GM12878 (cell line): ENCODE measurements around the gene PPP1R15A.

Experiments used
- CREM ChIP-seq: IDR thresholded peaks from 2 replicates; pipeline ENCODE4 v1.6.1; 2014; ENCODE audit warnings: antibody characterized with exemption, low read depth
- EZH2 ChIP-seq: IDR thresholded peaks from 2 replicates; pipeline ENCODE4 v1.6.1; 2012; ENCODE audit warnings: low read depth, mild to moderate bottlenecking, control low read depth, inconsistent platforms, low read length, borderline replicate concordance; ENCODE audit not compliant: control insufficient read depth
- MYC ChIP-seq: IDR thresholded peaks from 2 replicates; pipeline ENCODE4 v1.6.1; 2011; ENCODE audit warnings: mild to moderate bottlenecking, low read length, moderate library complexity, inconsistent platforms; ENCODE audit not compliant: insufficient read depth, insufficient replicate concordance, insufficient read length, severe bottlenecking
- NBN ChIP-seq: fragments of 450-650 bp; IDR thresholded peaks from 2 replicates; pipeline ENCODE4 v1.6.1; 2016
- NFIC ChIP-seq: IDR thresholded peaks from 2 replicates; pipeline ENCODE4 v1.6.1; 2012; ENCODE audit warnings: low read depth, mild to moderate bottlenecking, inconsistent platforms, low read length, moderate library complexity
- POLR2A ChIP-seq: IDR thresholded peaks from 2 replicates; pipeline ENCODE4 v1.6.1; 2011; ENCODE audit warnings: low read depth, mild to moderate bottlenecking, low read length
- RAD21 ChIP-seq: IDR thresholded peaks from 2 replicates; pipeline ENCODE4 v1.6.1; 2011; ENCODE audit warnings: mild to moderate bottlenecking, low read depth, low read length, moderate library complexity; ENCODE audit not compliant: insufficient read depth
- SMC3 ChIP-seq: IDR thresholded peaks from 2 replicates; pipeline ENCODE4 v1.6.1; 2011; ENCODE audit warnings: low read length, improper control_type of control experiment, borderline replicate concordance
- TAF1 ChIP-seq: IDR thresholded peaks from 2 replicates; pipeline ENCODE4 v1.6.1; 2011; ENCODE audit warnings: mild to moderate bottlenecking, low read depth, low read length, borderline replicate concordance
- ZNF217 ChIP-seq: fragments of 450-650 bp; IDR thresholded peaks from 2 replicates; pipeline ENCODE4 v1.6.1; 2017; ENCODE audit warnings: antibody characterized with exemption, mild to moderate bottlenecking
- TF ChIP-seq, protein P1 (sequence below): IDR thresholded peaks from 2 replicates; pipeline ENCODE4 v1.6.1; 2012; ENCODE audit warnings: low read depth, low read length, improper control_type of control experiment
- TF ChIP-seq, protein P2 (sequence below), 3 experiments: IDR thresholded peaks in 2 of 3; conservative IDR thresholded peaks in 1 of 3; 2 replicates each; pipeline ENCODE4 v1.5.1; 2011; ENCODE audit warnings: low read depth in 3 of 3, low read length in 3 of 3, mild to moderate bottlenecking in 3 of 3, control low read depth in 2 of 3, moderate library complexity in 2 of 3, inconsistent platforms in 1 of 3, mixed read lengths in 1 of 3; ENCODE audit not compliant: control insufficient read depth in 2 of 3, insufficient read depth in 1 of 3; ENCODE audit errors: extremely low read depth in 1 of 3

DNA sequence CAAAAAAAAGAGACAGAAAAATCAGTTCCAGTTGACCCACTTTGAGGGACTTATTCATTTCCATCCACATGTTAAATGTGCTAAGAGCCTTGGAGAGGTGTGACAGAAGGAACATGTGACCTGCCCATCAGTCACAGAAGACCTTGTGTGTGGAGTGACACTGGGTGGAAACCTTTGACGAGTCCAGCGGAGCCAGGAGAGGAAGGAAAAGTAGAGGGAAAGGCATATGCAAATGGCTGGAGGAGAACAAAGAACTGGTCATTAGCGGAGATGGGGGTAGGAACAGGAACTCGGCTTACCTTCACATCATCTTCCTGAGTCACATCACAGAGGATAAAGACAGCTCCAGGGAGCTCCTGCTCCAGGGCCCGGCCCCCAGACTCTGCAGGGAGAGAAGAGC lies 38.2 kb upstream of the PPP1R15A start:
- TF ChIP-seq NBN (no peak), RAD21 (no peak), TAF1 (no peak), POLR2A (no peak), CREM (no peak), ZNF217 (no peak), EZH2 (no peak), NFIC (no peak), MYC (no peak), SMC3 (no peak)
- TF ChIP-seq, protein P1, sequence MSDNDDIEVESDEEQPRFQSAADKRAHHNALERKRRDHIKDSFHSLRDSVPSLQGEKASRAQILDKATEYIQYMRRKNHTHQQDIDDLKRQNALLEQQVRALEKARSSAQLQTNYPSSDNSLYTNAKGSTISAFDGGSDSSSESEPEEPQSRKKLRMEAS = no peak
- TF ChIP-seq, protein P2, sequence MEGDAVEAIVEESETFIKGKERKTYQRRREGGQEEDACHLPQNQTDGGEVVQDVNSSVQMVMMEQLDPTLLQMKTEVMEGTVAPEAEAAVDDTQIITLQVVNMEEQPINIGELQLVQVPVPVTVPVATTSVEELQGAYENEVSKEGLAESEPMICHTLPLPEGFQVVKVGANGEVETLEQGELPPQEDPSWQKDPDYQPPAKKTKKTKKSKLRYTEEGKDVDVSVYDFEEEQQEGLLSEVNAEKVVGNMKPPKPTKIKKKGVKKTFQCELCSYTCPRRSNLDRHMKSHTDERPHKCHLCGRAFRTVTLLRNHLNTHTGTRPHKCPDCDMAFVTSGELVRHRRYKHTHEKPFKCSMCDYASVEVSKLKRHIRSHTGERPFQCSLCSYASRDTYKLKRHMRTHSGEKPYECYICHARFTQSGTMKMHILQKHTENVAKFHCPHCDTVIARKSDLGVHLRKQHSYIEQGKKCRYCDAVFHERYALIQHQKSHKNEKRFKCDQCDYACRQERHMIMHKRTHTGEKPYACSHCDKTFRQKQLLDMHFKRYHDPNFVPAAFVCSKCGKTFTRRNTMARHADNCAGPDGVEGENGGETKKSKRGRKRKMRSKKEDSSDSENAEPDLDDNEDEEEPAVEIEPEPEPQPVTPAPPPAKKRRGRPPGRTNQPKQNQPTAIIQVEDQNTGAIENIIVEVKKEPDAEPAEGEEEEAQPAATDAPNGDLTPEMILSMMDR (IDR thresholded peaks at IDR 0.05 in 2 of 3, conservative IDR thresholded peaks at IDR 0.05 in 1 of 3; ENCODE audit: control insufficient read depth in 2 of 3, extremely low read depth in 1 of 3, insufficient read depth in 1 of 3, low read depth in 3 of 3, low read length in 3 of 3) = no peak
